DMS53 (cell line): ENCODE results near the gene SOX8.
"Not testable (repeated sequence)": the region's sequence is repeated elsewhere in the genome, so short reads cannot be mapped to it uniquely, and the experiment has no call there.

Experiments
- DNase-seq: peaks from one replicate; lab custom pipeline; 2025; lab: John Stamatoyannopoulos, UW

The SOX8 gene

GRCh38 chr16:955766-956165, 25.8 kb upstream of the SOX8 start:
- not testable (repeated sequence) for DNase-seq

- DNase-seq: no peak
Observed at GRCh38 chr16:959232-960040, 22.1 kb upstream of the SOX8 start.

GRCh38 chr16:962366-962765, 19.2 kb upstream of the SOX8 start:
- DNase-seq: no peak

- DNase-seq: no peak
Observed at GRCh38 chr16:962901-963814, 18.4 kb upstream of the SOX8 start.

GRCh38 chr16:963913-964312, 17.7 kb upstream of the SOX8 start:
- no peak for DNase-seq

GRCh38 chr16:964356-965035, 17.1 kb upstream of the SOX8 start:
- DNase-seq: peak; percentile 56

- no peak for DNase-seq
Observed at GRCh38 chr16:965036-965395, 16.6 kb upstream of the SOX8 start.

- no peak for DNase-seq
Observed at GRCh38 chr16:965487-965886, 16.1 kb upstream of the SOX8 start.

GRCh38 chr16:966035-966434, 15.5 kb upstream of the SOX8 start:
- no peak for DNase-seq

GRCh38 chr16:966505-966904, 15.1 kb upstream of the SOX8 start:
- no peak for DNase-seq

GRCh38 chr16:967077-967541, 14.5 kb upstream of the SOX8 start:
- no peak for DNase-seq

GRCh38 chr16:967546-968295, 13.8 kb upstream of the SOX8 start:
- DNase-seq: no peak

- no peak for DNase-seq
Observed at GRCh38 chr16:968620-969019, 12.9 kb upstream of the SOX8 start.

- DNase-seq: no peak
Observed at GRCh38 chr16:969508-970385, 11.8 kb upstream of the SOX8 start.

- DNase-seq: no peak
Observed at GRCh38 chr16:970386-970765, 11.2 kb upstream of the SOX8 start.

GRCh38 chr16:970766-971581, 10.6 kb upstream of the SOX8 start, which contains the start of gene LMF1:
Gene LMF1, minus strand, starts transcription at chr16:970984. Its CDS starts 4 bp downstream, at chr16:970980.
- DNase-seq: peak; percentile 83

GRCh38 chr16:971582-971905, 10.0 kb upstream of the SOX8 start:
- DNase-seq: no peak

GRCh38 chr16:971981-972315, 9.6 kb upstream of the SOX8 start:
- DNase-seq: no peak

GRCh38 chr16:972316-973002, 9.1 kb upstream of the SOX8 start:
- no peak for DNase-seq
